CD4-positive, alpha-beta T cell (primary cell): Measurements from ENCODE around the gene MFAP2. TPM values are rescaled to one million over a fixed set of nuclear protein-coding genes. Genes with fewer than 3 reads are reported as not detected.

ENCODE experiments used
- ATAC-seq: fragments of 200-7000 bp; cut with Tn5 transposase; one replicate; pipeline ENCODE4 v1.10.0; 2022; ENCODE audit warnings: mild to moderate bottlenecking; ENCODE audit not compliant: poor library complexity
- CTCF ChIA-PET: fragments of 350-600 bp; sonication (Branson Sonifier 250); formaldehyde crosslinking; loops from one replicate; lab custom pipeline; 2021; ENCODE audit warnings: antibody characterized with exemption, inconsistent platforms; lab: Charles Lee
- POLR2A ChIA-PET: fragments of 350-600 bp; sonication (Branson Sonifier 250); formaldehyde crosslinking; loops from one replicate; lab custom pipeline; 2021; ENCODE audit warnings: antibody characterized with exemption, inconsistent platforms; lab: Charles Lee
- DNase-seq, 14 experiments: peaks; one replicate each; pipeline ENCODE4 v3.0.0-alpha.2; 2013 to 2020; ENCODE audit warnings: mixed read lengths in 2 of 14
- H3K27ac ChIP-seq, 2 donors: one replicate each; pipeline versions ENCODE4 v1.5.1 to v1.7.0; 2013; ENCODE audit warnings: low read length in 2 of 2, low read depth in 1 of 2, mild to moderate bottlenecking in 1 of 2
- H3K27me3 ChIP-seq, 2 experiments: 1 replicate in 1 of 2; 2 replicates in 1 of 2; pipeline versions ENCODE4 v1.6.1 to v1.7.0; 2013; ENCODE audit warnings: low read length in 2 of 2, control low read depth in 1 of 2, mild to moderate bottlenecking in 1 of 2, moderate library complexity in 1 of 2; ENCODE audit not compliant: insufficient read depth in 2 of 2, control insufficient read depth in 1 of 2
- H3K36me3 ChIP-seq: one replicate; pipeline ENCODE4 v1.6.1; 2013; ENCODE audit warnings: low read length, control low read depth; ENCODE audit not compliant: insufficient read depth
- H3K4me1 ChIP-seq: one replicate; pipeline ENCODE4 v1.6.1; 2013; ENCODE audit warnings: low read length, control low read depth; ENCODE audit not compliant: insufficient read depth
- H3K4me3 ChIP-seq: one replicate; pipeline ENCODE4 v1.5.1; 2013; ENCODE audit warnings: mild to moderate bottlenecking, low read length, moderate library complexity
- H3K9me3 ChIP-seq, 2 experiments: 1 replicate in 1 of 2; 2 replicates in 1 of 2; pipeline versions ENCODE4 v1.6.1 to v1.7.0; 2013; ENCODE audit warnings: low read length in 2 of 2, mild to moderate bottlenecking in 2 of 2, control low read depth in 1 of 2, moderate library complexity in 1 of 2; ENCODE audit not compliant: control insufficient read depth in 1 of 2, insufficient read depth in 1 of 2
- H3K27ac Mint-ChIP-seq: one replicate; pipeline ENCODE4 v1.8.0; 2020; ENCODE audit warnings: mixed read lengths
- H3K27me3 Mint-ChIP-seq: one replicate; pipeline ENCODE4 v1.8.0; 2021; ENCODE audit warnings: mixed read lengths
- H3K36me3 Mint-ChIP-seq: one replicate; pipeline ENCODE4 v1.8.0; 2021; ENCODE audit warnings: low read depth, mixed read lengths
- H3K4me1 Mint-ChIP-seq: one replicate; pipeline ENCODE4 v1.8.0; 2021; ENCODE audit warnings: low read depth, mixed read lengths
- H3K4me3 Mint-ChIP-seq: one replicate; pipeline ENCODE4 v1.8.0; 2020; ENCODE audit warnings: mild to moderate bottlenecking, mixed read lengths
- H3K9me3 Mint-ChIP-seq: one replicate; pipeline ENCODE4 v1.8.0; 2020; ENCODE audit warnings: mixed read lengths
- intact Hi-C, 2 experiments: fragments of 100-400 bp; cut with DNase I in 1 of 2; cut with micrococcal nuclease in 1 of 2; formaldehyde crosslinking; loops; one replicate each; pipeline versions ENCODE4 v1.15.1 to v1.9.0; 2023 to 2025; cut with DNase I, micrococcal nuclease
- total RNA-seq, 174 experiments: library from RNA in 2 of 174; stranded (reverse) in 2 of 174; gene quantifications; one replicate each; pipeline ENCODE4 v1.2.3 and lab custom pipeline; 2021 to 2026
- TF ChIP-seq, protein P1 (sequence below): fragments of 200-600 bp; IDR thresholded peaks from one replicate; pipeline ENCODE4 v1.8.0; 2022; ENCODE audit warnings: antibody characterized with exemption, mild to moderate bottlenecking

MFAP2 gene
- total RNA-seq, 2 experiments from 2014 or later = not detected

DNA sequence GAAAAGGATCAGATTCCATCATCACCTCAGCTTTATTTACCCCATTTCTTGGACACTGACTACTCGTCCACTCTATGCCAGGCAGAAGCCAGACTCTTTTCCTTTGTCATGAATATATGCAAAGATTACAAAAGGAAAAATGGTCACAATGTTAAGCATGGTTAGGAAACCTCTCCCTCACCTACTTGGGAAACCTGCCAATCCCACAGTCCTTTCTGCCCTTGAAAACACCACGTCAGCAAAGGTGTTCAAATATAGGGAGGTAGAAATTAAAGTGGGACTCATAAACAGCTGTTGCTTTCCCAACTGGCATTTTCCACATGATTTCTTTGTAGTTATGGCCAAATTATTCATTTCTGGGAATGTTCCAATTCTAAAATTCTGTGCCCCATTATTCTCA is 47.5 kb upstream of the MFAP2 start:
- Mint-ChIP-seq H3K4me3 (no peak overlapping the region), H3K9me3 (no peaks in the 10 kb centered on the region), H3K36me3 (peaks cover 86% of the 10 kb centered on the region), H3K27me3 (no peaks in the 10 kb centered on the region), H3K27ac (no peak overlapping the region), H3K4me1 (no peaks in the 10 kb centered on the region)
- Histone ChIP-seq H3K9me3 (no peaks in the 10 kb centered on the region), H3K4me1 (no peaks in the 10 kb centered on the region), H3K27ac (no peak overlapping the region), H3K27me3 (no peaks in the 10 kb centered on the region), H3K36me3 (peaks cover 88% of the 10 kb centered on the region), H3K4me3 (no peak overlapping the region)
- DNase-seq = no peak
- ChIA-PET CTCF (no interaction called here), POLR2A (no interaction called here)
- intact Hi-C loops = no loop called here
- TF ChIP-seq, protein P1, sequence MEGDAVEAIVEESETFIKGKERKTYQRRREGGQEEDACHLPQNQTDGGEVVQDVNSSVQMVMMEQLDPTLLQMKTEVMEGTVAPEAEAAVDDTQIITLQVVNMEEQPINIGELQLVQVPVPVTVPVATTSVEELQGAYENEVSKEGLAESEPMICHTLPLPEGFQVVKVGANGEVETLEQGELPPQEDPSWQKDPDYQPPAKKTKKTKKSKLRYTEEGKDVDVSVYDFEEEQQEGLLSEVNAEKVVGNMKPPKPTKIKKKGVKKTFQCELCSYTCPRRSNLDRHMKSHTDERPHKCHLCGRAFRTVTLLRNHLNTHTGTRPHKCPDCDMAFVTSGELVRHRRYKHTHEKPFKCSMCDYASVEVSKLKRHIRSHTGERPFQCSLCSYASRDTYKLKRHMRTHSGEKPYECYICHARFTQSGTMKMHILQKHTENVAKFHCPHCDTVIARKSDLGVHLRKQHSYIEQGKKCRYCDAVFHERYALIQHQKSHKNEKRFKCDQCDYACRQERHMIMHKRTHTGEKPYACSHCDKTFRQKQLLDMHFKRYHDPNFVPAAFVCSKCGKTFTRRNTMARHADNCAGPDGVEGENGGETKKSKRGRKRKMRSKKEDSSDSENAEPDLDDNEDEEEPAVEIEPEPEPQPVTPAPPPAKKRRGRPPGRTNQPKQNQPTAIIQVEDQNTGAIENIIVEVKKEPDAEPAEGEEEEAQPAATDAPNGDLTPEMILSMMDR = no peak
- no peak for ATAC-seq

DNA sequence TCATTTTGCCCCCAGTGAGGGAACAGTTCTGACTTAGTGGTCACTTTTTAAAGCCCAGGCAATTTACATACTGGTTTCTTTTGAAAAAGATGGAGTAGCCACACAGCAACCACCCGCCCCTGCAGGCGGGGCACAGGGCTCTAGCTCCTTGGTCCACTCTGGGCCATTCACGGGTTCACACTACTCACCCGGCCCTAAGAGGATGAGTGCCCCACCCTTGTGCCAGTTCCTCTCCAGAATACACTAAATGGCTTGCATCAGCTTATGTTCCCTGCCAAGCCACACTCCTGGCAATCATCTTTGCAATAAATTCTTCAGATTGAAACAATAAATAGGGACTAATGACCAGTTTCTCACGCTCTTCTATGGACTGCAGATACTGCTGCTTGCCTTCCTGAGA is 47.0 kb upstream of the MFAP2 start:
- intact Hi-C loops = no loop called here
- CTCF ChIA-PET = no interaction called here
- no peaks in the 10 kb centered on the region for H3K27me3 ChIP-seq
- Mint-ChIP-seq H3K4me1 (no peaks in the 10 kb centered on the region), H3K27me3 (no peaks in the 10 kb centered on the region), H3K9me3 (no peaks in the 10 kb centered on the region), H3K27ac (no peak overlapping the region), H3K4me3 (no peak overlapping the region), H3K36me3 (peaks cover 86% of the 10 kb centered on the region)
- no peak overlapping the region for H3K4me3 ChIP-seq
- POLR2A ChIA-PET = no interaction called here
- ATAC-seq (no peak), DNase-seq (no peak)
- TF ChIP-seq, protein P1 = no peak
- H3K9me3 ChIP-seq = no peaks in the 10 kb centered on the region
- no peak overlapping the region for H3K27ac ChIP-seq
- no peaks in the 10 kb centered on the region for H3K4me1 ChIP-seq
- peaks cover 88% of the 10 kb centered on the region for H3K36me3 ChIP-seq

DNA sequence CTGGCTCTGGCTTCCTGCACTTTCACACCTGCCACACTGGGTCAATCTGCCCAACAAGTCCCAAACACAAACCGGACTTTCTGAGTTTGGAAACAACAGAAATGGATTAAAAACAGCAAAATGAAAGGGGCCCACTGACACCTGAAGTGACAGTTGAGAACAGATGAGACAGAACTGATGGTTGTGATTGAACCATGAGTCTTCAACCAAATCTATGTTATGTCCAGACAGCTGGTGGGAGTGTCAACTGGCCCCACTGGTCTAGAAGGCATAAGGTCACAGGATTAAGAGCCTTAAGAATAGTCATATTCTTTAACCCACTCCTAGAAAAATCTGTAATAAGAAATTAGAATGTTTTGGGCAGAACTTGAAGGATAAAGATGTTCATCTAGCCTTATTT is 44.3 kb upstream of the MFAP2 start:
- H3K36me3 ChIP-seq = peaks cover 93% of the 10 kb centered on the region
- Mint-ChIP-seq H3K4me1 (no peaks in the 10 kb centered on the region), H3K9me3 (no peaks in the 10 kb centered on the region), H3K36me3 (peaks cover 92% of the 10 kb centered on the region), H3K27ac (no peak overlapping the region), H3K27me3 (no peaks in the 10 kb centered on the region), H3K4me3 (no peak overlapping the region)
- intact Hi-C loops = no loop called here
- ATAC-seq (no peak), DNase-seq (no peak)
- no peak overlapping the region for H3K27ac ChIP-seq
- H3K4me1 ChIP-seq = no peaks in the 10 kb centered on the region
- no peaks in the 10 kb centered on the region for H3K27me3 ChIP-seq
- ChIA-PET CTCF (no interaction called here), POLR2A (no interaction called here)
- TF ChIP-seq, protein P1 = no peak
- H3K9me3 ChIP-seq = no peaks in the 10 kb centered on the region
- H3K4me3 ChIP-seq = no peak overlapping the region
